Measurements from ENCODE around the gene ARHGAP33. TPM values are rescaled to one million over a fixed set of nuclear protein-coding genes. Genes with fewer than 3 reads are reported as not detected.
A peak's percentile ranks its signal among the peaks of the same experiment; 100 is the strongest.

ARHGAP33 gene
- 1 to 10 TPM; 5.5 to 6.9 (median 6.2) TPM for total RNA-seq

DNA sequence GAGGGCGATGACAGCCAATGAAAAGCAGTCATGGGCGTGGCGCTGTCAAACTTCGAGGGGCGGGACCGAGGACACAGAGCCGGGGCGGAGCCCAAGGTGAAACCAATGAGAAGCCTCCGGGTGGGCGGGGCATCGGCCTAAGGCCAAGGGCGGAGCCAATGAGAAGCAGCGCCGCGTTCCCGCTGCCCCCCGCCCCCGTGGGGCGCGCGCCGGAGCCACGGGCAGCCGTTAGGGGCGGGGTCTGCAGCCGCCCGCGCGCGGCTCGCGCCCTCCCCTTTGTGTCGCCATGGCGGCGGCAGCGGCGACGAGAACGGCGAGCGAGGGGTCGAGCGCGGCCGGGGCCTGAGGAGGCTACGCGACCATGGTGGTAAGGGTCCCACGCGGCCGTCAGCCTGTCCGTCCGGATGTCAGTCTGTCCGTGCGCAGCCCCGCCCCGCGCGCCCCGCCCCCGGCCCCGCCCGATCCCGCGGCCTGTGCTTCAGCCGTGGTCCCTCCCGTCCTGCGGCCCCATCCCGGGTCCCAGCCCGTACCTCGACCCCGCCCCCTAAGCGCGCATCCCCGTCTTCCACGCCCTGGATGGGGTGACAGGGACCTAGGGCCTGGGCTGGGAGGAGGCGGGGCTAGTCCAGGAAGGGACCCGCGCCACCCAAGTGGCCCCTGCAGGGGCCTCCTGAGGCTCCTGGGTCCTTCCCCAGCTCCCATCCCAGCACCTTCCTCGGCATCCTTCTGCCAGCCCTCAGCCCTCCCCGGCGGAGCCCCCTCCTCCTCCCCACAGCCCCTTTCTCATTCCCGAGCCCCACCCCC, at the start of gene ARHGAP33:
Gene ARHGAP33 (plus strand): TSS at position 267 of the 804 bp plus-strand sequence. CDS start 95 bp downstream, at position 362.
- DNase-seq (peak; percentile 99), ATAC-seq (peak; percentile 98 to 99)
- H3K36me3 Mint-ChIP-seq (ENCODE audit: insufficient read depth): no peaks in the 10 kb centered on the region
- peaks cover 19% of the 10 kb centered on the region for H3K4me1 Mint-ChIP-seq (ENCODE audit: low read depth)
- no peaks in the 10 kb centered on the region for H3K9me3 Mint-ChIP-seq
- no peaks in the 10 kb centered on the region for H3K27me3 Mint-ChIP-seq (ENCODE audit: low read depth)
- peak within 1 kb of the TSS; percentile 71 for H3K4me3 Mint-ChIP-seq

DNA sequence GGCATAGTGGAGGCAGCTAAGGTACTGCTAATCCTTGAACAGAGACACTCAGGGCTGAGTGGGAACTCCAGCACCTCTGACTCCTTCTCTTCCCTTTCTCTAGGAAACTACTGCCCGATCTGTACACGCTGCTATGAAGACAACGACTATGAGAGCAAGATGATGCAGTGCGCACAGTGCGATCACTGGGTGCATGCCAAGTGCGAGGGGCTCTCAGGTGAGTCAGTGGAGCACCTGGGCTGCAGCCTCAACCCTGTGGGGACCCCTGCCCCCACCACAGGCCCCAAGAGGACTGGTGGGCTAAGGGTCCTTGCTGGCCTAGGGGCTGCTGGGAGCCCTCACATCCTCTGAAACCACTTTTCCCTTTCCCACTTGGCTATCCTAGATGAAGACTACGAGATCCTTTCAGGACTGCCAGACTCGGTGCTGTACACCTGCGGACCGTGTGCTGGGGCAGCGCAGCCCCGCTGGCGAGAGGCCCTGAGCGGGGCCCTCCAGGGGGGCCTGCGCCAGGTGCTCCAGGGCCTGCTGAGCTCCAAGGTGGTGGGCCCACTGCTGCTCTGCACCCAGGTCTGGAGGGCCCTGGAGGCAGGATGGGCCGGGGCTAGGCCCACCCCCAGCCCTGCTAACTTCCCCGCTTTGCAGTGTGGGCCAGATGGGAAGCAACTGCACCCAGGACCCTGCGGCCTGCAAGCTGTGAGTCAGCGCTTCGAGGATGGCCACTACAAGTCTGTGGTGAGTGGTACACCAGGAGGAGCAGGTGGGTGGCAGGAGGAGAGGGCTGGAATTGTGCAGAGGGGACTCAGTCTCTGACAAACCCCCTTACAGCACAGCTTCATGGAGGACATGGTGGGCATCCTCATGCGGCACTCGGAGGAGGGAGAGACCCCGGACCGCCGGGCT, 48.1 kb upstream of the ARHGAP33 start:
- no peaks in the 10 kb centered on the region for H3K4me1 Mint-ChIP-seq (ENCODE audit: low read depth)
- DNase-seq (no peak), ATAC-seq (no peak)
- H3K27me3 Mint-ChIP-seq (ENCODE audit: low read depth): no peaks in the 10 kb centered on the region
- H3K9me3 Mint-ChIP-seq: no peaks in the 10 kb centered on the region
- H3K4me3 Mint-ChIP-seq: no peak overlapping the region
- H3K36me3 Mint-ChIP-seq (ENCODE audit: insufficient read depth): peaks cover 59% of the 10 kb centered on the region

DNA sequence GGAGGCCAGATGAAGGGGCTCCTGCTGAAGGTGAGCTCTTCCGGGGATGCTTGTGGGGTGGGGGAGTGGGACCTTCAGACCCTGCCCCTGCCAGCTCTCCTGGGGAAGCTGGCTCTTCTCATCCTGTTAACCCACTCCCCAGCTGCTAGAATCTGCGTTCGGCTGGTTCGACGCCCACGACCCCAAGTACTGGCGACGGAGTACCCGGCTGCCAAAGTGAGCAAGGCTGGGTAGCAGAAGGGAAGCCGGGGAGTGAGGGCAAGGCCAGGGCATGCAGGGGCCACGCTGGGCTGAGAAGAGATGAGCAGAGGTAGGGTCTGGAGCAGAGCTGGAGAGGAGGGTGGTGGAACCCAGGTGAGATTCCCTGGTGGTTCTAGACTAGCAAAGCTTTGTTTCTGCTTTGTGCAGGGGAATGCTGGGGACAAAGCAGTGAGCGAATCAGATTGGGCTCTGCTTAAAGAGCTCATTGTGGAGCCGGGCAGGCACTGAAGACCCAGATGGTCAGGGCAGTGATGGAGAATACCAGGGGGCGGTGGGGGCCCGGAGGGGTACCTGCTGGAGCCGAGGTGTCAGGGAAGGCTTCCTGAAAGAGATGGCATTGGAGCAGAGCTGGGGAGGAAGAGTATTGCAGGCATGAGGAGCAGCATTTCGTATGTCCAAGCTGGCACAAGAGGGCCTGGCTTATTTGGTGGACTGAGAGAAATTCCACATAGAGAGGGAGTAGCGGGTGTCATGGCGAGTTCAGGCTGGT, 47.2 kb upstream of the ARHGAP33 start:
- Mint-ChIP-seq H3K27me3 (ENCODE audit: low read depth) (no peaks in the 10 kb centered on the region), H3K36me3 (ENCODE audit: insufficient read depth) (peaks cover 54% of the 10 kb centered on the region), H3K4me1 (ENCODE audit: low read depth) (no peaks in the 10 kb centered on the region), H3K4me3 (no peak overlapping the region), H3K9me3 (no peaks in the 10 kb centered on the region)
- ATAC-seq: no peak
- no peak for DNase-seq

DNA sequence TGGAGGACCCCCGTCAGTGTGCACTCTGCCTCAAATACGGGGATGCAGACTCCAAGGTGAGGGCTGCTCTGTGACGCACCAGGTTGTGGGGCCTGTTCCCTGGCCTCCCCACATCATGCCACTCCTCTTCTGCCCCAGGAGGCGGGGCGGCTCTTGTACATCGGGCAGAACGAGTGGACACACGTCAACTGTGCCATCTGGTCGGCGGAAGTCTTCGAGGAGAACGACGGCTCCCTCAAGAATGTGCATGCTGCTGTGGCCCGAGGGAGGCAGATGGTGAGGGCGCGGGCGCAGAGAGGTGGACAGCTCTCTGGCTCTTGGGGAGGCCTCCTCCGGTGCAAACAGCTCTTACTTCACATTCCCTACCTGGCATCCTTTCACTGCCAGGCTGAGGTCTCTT, 46.3 kb upstream of the ARHGAP33 start:
- DNase-seq: no peak
- H3K36me3 Mint-ChIP-seq (ENCODE audit: insufficient read depth): peaks cover 50% of the 10 kb centered on the region
- no peaks in the 10 kb centered on the region for H3K9me3 Mint-ChIP-seq
- no peak overlapping the region for H3K4me3 Mint-ChIP-seq
- no peaks in the 10 kb centered on the region for H3K4me1 Mint-ChIP-seq (ENCODE audit: low read depth)
- no peaks in the 10 kb centered on the region for H3K27me3 Mint-ChIP-seq (ENCODE audit: low read depth)
- no peak for ATAC-seq

GRCh38 chr19:35729763-35730162, 45.6 kb upstream of the ARHGAP33 start:
- no peak overlapping the region for H3K4me3 Mint-ChIP-seq
- ATAC-seq: no peak
- DNase-seq: no peak
- peaks cover 49% of the 10 kb centered on the region for H3K36me3 Mint-ChIP-seq (ENCODE audit: insufficient read depth)
- no peaks in the 10 kb centered on the region for H3K27me3 Mint-ChIP-seq (ENCODE audit: low read depth)
- no peaks in the 10 kb centered on the region for H3K4me1 Mint-ChIP-seq (ENCODE audit: low read depth)
- no peaks in the 10 kb centered on the region for H3K9me3 Mint-ChIP-seq

DNA sequence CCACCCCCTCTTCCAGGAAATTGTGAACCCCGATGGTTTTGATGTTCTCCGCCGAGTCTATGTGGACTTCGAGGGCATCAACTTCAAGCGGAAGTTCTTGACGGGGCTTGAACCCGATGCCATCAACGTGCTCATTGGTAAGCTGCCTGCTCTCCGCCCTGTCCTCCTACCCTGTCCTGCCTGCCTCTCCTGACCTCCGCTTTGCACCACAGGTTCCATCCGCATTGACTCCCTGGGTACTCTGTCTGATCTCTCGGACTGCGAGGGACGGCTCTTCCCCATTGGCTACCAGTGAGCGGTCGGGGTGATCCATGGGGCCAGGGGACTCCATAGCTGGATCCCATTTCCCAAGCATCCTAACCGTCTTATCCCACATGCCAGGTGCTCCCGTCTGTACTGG, 45.0 kb upstream of the ARHGAP33 start:
- Mint-ChIP-seq H3K4me3 (no peak overlapping the region), H3K9me3 (no peaks in the 10 kb centered on the region), H3K4me1 (ENCODE audit: low read depth) (no peaks in the 10 kb centered on the region), H3K36me3 (ENCODE audit: insufficient read depth) (peaks cover 46% of the 10 kb centered on the region), H3K27me3 (ENCODE audit: low read depth) (no peaks in the 10 kb centered on the region)
- DNase-seq: no peak
- no peak for ATAC-seq

- H3K4me3 Mint-ChIP-seq: no peak overlapping the region
- peaks cover 40% of the 10 kb centered on the region for H3K36me3 Mint-ChIP-seq (ENCODE audit: insufficient read depth)
- no peak for ATAC-seq
- DNase-seq: no peak
- H3K4me1 Mint-ChIP-seq (ENCODE audit: low read depth): no peaks in the 10 kb centered on the region
- no peaks in the 10 kb centered on the region for H3K27me3 Mint-ChIP-seq (ENCODE audit: low read depth)
- H3K9me3 Mint-ChIP-seq: no peaks in the 10 kb centered on the region
Observed at GRCh38 chr19:35731353-35731752, 44.0 kb upstream of the ARHGAP33 start.

GRCh38 chr19:35731779-35732405, 43.5 kb upstream of the ARHGAP33 start:
- peaks cover 42% of the 10 kb centered on the region for H3K36me3 Mint-ChIP-seq (ENCODE audit: insufficient read depth)
- ATAC-seq (no peak), DNase-seq (no peak)
- H3K4me3 Mint-ChIP-seq: no peak overlapping the region
- peaks cover 3% of the 10 kb centered on the region for H3K4me1 Mint-ChIP-seq (ENCODE audit: low read depth)
- H3K9me3 Mint-ChIP-seq: no peaks in the 10 kb centered on the region
- H3K27me3 Mint-ChIP-seq (ENCODE audit: low read depth): no peaks in the 10 kb centered on the region

DNA sequence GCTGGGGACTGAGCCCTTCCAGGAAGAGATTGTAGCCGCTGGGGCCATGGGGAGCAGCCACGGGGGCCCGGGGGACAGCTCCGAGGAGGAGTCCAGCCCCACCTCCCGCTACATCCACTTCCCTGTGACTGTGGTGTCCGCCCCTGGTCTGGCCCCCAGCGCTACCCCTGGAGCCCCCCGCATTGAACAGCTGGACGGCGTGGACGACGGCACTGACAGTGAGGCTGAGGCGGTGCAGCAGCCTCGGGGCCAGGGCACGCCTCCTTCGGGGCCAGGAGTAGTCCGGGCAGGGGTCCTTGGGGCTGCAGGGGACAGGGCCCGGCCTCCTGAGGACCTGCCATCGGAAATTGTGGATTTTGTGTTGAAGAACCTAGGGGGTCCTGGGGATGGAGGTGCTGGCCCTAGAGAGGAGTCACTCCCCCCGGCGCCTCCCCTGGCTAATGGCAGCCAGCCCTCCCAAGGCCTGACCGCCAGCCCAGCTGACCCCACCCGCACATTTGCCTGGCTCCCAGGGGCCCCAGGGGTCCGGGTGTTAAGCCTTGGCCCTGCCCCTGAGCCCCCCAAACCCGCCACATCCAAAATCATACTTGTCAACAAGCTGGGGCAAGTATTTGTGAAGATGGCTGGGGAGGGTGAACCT, 42.7 kb upstream of the ARHGAP33 start:
- no peak for ATAC-seq
- peaks cover 44% of the 10 kb centered on the region for H3K36me3 Mint-ChIP-seq (ENCODE audit: insufficient read depth)

GRCh38 chr19:35733180-35734125, 41.9 kb upstream of the ARHGAP33 start:
- Mint-ChIP-seq H3K36me3 (ENCODE audit: insufficient read depth) (peaks cover 42% of the 10 kb centered on the region), H3K9me3 (no peaks in the 10 kb centered on the region), H3K4me3 (no peak overlapping the region), H3K4me1 (ENCODE audit: low read depth) (peaks cover 5% of the 10 kb centered on the region), H3K27me3 (ENCODE audit: low read depth) (no peaks in the 10 kb centered on the region)
- DNase-seq (no peak), ATAC-seq (no peak)

More for the DNA sequence above, 42.7 kb upstream of the ARHGAP33 start:
- Mint-ChIP-seq H3K4me1 (ENCODE audit: low read depth) (peaks cover 5% of the 10 kb centered on the region), H3K27me3 (ENCODE audit: low read depth) (no peaks in the 10 kb centered on the region), H3K4me3 (no peak overlapping the region), H3K9me3 (no peaks in the 10 kb centered on the region)
- DNase-seq: no peak

DNA sequence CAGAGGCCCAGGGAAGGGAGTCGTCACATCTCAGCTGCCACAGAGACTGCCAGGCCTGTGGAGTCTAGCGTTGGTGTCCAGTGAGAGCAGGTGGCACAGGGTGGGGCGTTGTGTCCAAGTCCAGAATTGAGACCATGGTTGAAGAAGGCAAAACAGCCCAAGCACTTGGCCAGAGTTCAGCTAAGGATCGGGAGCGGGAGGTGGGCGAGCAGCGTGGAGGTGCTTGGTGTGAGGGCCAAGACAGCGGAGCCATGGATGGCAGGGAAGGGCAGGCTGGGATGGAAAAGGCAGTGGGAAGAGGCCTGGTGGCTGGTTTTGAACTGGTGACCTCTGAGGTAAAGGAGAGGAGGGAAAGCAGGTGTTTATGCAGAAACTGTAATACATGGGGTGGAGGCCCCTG, 41.1 kb upstream of the ARHGAP33 start:
- Mint-ChIP-seq H3K9me3 (no peaks in the 10 kb centered on the region), H3K36me3 (ENCODE audit: insufficient read depth) (peaks cover 43% of the 10 kb centered on the region), H3K4me3 (no peak overlapping the region), H3K4me1 (ENCODE audit: low read depth) (peaks cover 8% of the 10 kb centered on the region), H3K27me3 (ENCODE audit: low read depth) (no peaks in the 10 kb centered on the region)
- DNase-seq (no peak), ATAC-seq (no peak)

DNA sequence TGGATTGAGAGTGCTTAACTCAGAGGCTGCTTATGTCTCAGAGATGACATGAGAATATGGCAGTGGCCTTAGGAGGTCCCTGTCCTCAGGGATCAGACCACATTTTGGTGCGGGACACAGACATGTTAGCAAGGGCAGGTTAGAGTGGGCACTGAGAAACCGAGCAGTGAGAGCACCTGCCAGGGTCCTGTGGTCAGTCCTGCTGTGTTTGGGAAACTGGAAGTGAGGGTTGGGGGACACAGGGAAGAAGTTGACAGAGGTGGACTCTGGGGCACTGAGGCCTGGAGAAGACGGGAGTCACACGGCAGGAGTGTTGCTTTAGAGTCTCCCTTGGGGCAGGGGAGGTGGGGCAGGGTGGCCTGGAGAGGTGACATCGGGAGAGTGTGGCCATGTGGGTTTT, 40.5 kb upstream of the ARHGAP33 start:
- Mint-ChIP-seq H3K36me3 (ENCODE audit: insufficient read depth) (peaks cover 43% of the 10 kb centered on the region), H3K9me3 (no peaks in the 10 kb centered on the region)

More for the DNA sequence above, 40.5 kb upstream of the ARHGAP33 start:
- no peak for DNase-seq
- ATAC-seq: no peak
- Mint-ChIP-seq H3K4me1 (ENCODE audit: low read depth) (peaks cover 13% of the 10 kb centered on the region), H3K4me3 (no peak overlapping the region), H3K27me3 (ENCODE audit: low read depth) (no peaks in the 10 kb centered on the region)

All from activated T-cell treated with anti-CD3 and anti-CD28 coated beads, Interleukin-2, amount 50 U/mL, for 4 hours (primary cell).